Activated CD8-positive, alpha-beta T cell treated with anti-CD3 and anti-CD28 coated beads for 36 hours (primary cell): Measurements from ENCODE around the gene COPRS. TPM values are rescaled to one million over a fixed set of nuclear protein-coding genes. Genes with fewer than 3 reads are reported as not detected.

Experiments used
- ATAC-seq: fragments of 200-7000 bp; cut with Tn5 transposase; one replicate; pipeline ENCODE4 v1.10.0; 2021; ENCODE audit warnings: mild to moderate bottlenecking, moderate library complexity
- CTCF ChIA-PET: fragments of 350-600 bp; sonication (Branson Sonifier 250); formaldehyde crosslinking; loops from one replicate; lab custom pipeline; 2021; ENCODE audit warnings: antibody characterized with exemption; lab: Charles Lee
- POLR2A ChIA-PET: fragments of 350-600 bp; sonication (Branson Sonifier 250); formaldehyde crosslinking; loops from one replicate; lab custom pipeline; 2021; ENCODE audit warnings: antibody characterized with exemption; lab: Charles Lee
- DNase-seq: peaks from one replicate; pipeline ENCODE4 v3.0.0-alpha.2; 2020
- H3K27ac Mint-ChIP-seq: one replicate; pipeline ENCODE4 v1.8.0; 2021; ENCODE audit warnings: mild to moderate bottlenecking, mixed read lengths
- H3K27me3 Mint-ChIP-seq: one replicate; pipeline ENCODE4 v1.8.0; 2021; ENCODE audit warnings: mixed read lengths
- H3K36me3 Mint-ChIP-seq: one replicate; pipeline ENCODE4 v1.8.0; 2021; ENCODE audit warnings: low read depth, mixed read lengths
- H3K4me1 Mint-ChIP-seq: one replicate; pipeline ENCODE4 v1.8.0; 2021; ENCODE audit warnings: low read depth, mixed read lengths
- H3K4me3 Mint-ChIP-seq: one replicate; pipeline ENCODE4 v1.8.0; 2021; ENCODE audit warnings: mild to moderate bottlenecking, moderate library complexity, mixed read lengths
- H3K9me3 Mint-ChIP-seq: one replicate; pipeline ENCODE4 v1.8.0; 2021; ENCODE audit warnings: mixed read lengths
- CTCF ChIP-seq: fragments of 200-600 bp; IDR thresholded peaks from one replicate; pipeline ENCODE4 v1.8.0; 2022; ENCODE audit warnings: antibody characterized with exemption, mild to moderate bottlenecking
- intact Hi-C: fragments of 100-400 bp; cut with micrococcal nuclease; formaldehyde crosslinking; loops from one replicate; pipeline ENCODE4 v1.10.0; 2022
- total RNA-seq, 2 experiments: library from RNA; stranded (reverse); gene quantifications; one replicate each; pipeline ENCODE4 v1.2.3, GENCODE V29; 2021

COPRS gene
- total RNA-seq, 2 experiments from 2014 or later = 57.5 to 57.6 TPM

- CTCF ChIA-PET = interaction anchor here (2.3 kb wide), 1 partner anchor 11 kb away, joined by 8 read pairs; no protein-coding TSS in a partner anchor
- Mint-ChIP-seq H3K27ac (peak overlapping the region; percentile 50), H3K4me3 (peak overlapping the region; percentile 12), H3K9me3 (no peaks in the 10 kb centered on the region), H3K4me1 (peaks cover 25% of the 10 kb centered on the region), H3K27me3 (no peaks in the 10 kb centered on the region), H3K36me3 (peaks cover 10% of the 10 kb centered on the region)
- intact Hi-C loops = no loop called here
- POLR2A ChIA-PET = interaction anchor here (0.6 to 1.2 kb wide), 4 partner anchors 15 to 104 kb away, joined by 3 to 4 read pairs (median 3); partner anchors contain the start of gene LRRC37B
- ATAC-seq (no peak), DNase-seq (peak; percentile 22)
- TF ChIP-seq CTCF = no peak
Measured at GRCh38 chr17:31902693-31903092, 43.6 kb upstream of the COPRS start.

GRCh38 chr17:31900877-31901276 is 41.8 kb upstream of the COPRS start:
- intact Hi-C loops = no loop called here
- no peaks in the 10 kb centered on the region for H3K27me3 Mint-ChIP-seq
- H3K9me3 Mint-ChIP-seq = no peaks in the 10 kb centered on the region
- no peak for TF ChIP-seq CTCF
- H3K36me3 Mint-ChIP-seq = peaks cover 20% of the 10 kb centered on the region
- no peak for ATAC-seq
- ChIA-PET POLR2A (interaction anchor here (0.7 to 2.3 kb wide), 10 partner anchors 8 to 413 kb away, joined by 3 to 9 read pairs (median 4); partner anchors contain the start of genes COPRS and SUZ12), CTCF (interaction anchor here (0.7 to 2.3 kb wide), 15 partner anchors 8 to 464 kb away, joined by 3 to 8 read pairs (median 3); partner anchors contain the start of gene COPRS)
- H3K4me3 Mint-ChIP-seq = no peak overlapping the region
- no peak for DNase-seq
- no peak overlapping the region for H3K27ac Mint-ChIP-seq
- H3K4me1 Mint-ChIP-seq = peaks cover 18% of the 10 kb centered on the region

GRCh38 chr17:31888124-31888523 is 29.1 kb upstream of the COPRS start:
- TF ChIP-seq CTCF = no peak
- ChIA-PET POLR2A (interaction anchor here (1.5 kb wide), 1 partner anchor 14 kb away, joined by 3 read pairs; no protein-coding TSS in a partner anchor), CTCF (no interaction called here)
- no peaks in the 10 kb centered on the region for H3K4me1 Mint-ChIP-seq
- ATAC-seq (no peak), DNase-seq (no peak)
- H3K9me3 Mint-ChIP-seq = no peaks in the 10 kb centered on the region
- H3K27ac Mint-ChIP-seq = no peak overlapping the region
- intact Hi-C loops = no loop called here
- peaks cover 50% of the 10 kb centered on the region for H3K36me3 Mint-ChIP-seq
- H3K27me3 Mint-ChIP-seq = no peaks in the 10 kb centered on the region
- H3K4me3 Mint-ChIP-seq = no peak overlapping the region

GRCh38 chr17:31882571-31882970 is 23.5 kb upstream of the COPRS start:
- POLR2A ChIA-PET = interaction anchor here (1.2 kb wide), 1 partner anchor 20 kb away, joined by 3 read pairs; no protein-coding TSS in a partner anchor
- H3K27ac Mint-ChIP-seq = peak overlapping the region; percentile 25
- no peak for ATAC-seq

More at GRCh38 chr17:31882571-31882970, 23.5 kb upstream of the COPRS start:
- CTCF ChIA-PET = interaction anchor here (1.0 kb wide), 1 partner anchor 19 kb away, joined by 4 read pairs; the partner anchor contains the start of gene UTP6
- intact Hi-C loops = no loop called here
- Mint-ChIP-seq H3K4me3 (no peak overlapping the region), H3K4me1 (peaks cover 25% of the 10 kb centered on the region), H3K9me3 (no peaks in the 10 kb centered on the region), H3K36me3 (peaks cover 61% of the 10 kb centered on the region), H3K27me3 (no peaks in the 10 kb centered on the region)
- DNase-seq = no peak
- TF ChIP-seq CTCF = no peak
